Measurements from ENCODE around the gene SV2C. TPM values are rescaled to one million over a fixed set of nuclear protein-coding genes. Genes with fewer than 3 reads are reported as not detected.
"Not testable (repeated sequence)": the region's sequence is repeated elsewhere in the genome, so short reads cannot be mapped to it uniquely, and the experiment has no call there.

The SV2C gene
- total RNA-seq, 1 donor from 2014 or later: not detected

DNA sequence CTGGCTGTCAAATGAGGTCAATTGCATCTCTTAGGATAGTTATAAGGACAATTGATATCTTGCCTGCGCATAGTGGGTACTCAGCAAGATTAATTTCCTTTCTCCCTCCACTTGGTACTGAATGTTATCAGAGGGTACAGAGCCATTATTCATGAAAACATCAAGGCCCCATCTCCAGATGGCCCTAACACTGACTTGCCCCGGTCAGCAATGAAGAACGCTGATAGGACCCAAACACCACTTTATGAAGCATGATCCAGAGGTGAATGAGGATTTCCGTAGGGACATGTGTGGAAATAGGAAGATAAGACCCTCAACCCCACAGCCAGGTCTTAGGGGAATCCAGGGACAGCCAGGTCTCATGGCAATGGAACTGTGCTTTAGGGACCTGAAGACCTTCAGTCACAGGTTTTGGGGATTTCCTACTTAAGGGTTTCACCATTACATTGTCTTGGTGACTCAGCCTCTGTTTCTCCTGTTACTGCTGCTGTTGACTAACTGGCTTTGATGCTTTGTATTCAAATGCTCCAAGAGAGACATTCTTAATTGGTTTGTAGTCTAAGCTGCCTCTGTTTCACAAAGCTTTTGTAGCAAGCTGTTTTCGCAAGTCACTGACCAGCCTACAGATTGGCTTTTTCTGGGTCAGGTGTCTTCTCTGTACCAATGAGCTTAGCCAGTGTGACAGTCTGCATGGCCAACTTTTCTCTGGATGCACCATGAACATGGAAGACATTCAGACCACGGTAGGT, 284.6 kb downstream of the SV2C start:
- H3K4me1 Mint-ChIP-seq (ENCODE audit: unreplicated experiment): peaks cover 15% of the 10 kb centered on the region
- TF ChIP-seq, protein P1, sequence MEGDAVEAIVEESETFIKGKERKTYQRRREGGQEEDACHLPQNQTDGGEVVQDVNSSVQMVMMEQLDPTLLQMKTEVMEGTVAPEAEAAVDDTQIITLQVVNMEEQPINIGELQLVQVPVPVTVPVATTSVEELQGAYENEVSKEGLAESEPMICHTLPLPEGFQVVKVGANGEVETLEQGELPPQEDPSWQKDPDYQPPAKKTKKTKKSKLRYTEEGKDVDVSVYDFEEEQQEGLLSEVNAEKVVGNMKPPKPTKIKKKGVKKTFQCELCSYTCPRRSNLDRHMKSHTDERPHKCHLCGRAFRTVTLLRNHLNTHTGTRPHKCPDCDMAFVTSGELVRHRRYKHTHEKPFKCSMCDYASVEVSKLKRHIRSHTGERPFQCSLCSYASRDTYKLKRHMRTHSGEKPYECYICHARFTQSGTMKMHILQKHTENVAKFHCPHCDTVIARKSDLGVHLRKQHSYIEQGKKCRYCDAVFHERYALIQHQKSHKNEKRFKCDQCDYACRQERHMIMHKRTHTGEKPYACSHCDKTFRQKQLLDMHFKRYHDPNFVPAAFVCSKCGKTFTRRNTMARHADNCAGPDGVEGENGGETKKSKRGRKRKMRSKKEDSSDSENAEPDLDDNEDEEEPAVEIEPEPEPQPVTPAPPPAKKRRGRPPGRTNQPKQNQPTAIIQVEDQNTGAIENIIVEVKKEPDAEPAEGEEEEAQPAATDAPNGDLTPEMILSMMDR (IDR thresholded peaks at IDR 0.05): no peak
- no peak overlapping the region for H3K27ac Mint-ChIP-seq (ENCODE audit: unreplicated experiment)
- H3K4me3 Mint-ChIP-seq (ENCODE audit: unreplicated experiment): no peak overlapping the region
- no peaks in the 10 kb centered on the region for H3K36me3 Mint-ChIP-seq (ENCODE audit: unreplicated experiment)
- H3K27me3 Mint-ChIP-seq (ENCODE audit: unreplicated experiment): peaks cover 2% of the 10 kb centered on the region
- no peaks in the 10 kb centered on the region for H3K9me3 Mint-ChIP-seq (ENCODE audit: unreplicated experiment)
- no peak for DNase-seq (ENCODE audit: extremely low spot score, unreplicated experiment)

DNA sequence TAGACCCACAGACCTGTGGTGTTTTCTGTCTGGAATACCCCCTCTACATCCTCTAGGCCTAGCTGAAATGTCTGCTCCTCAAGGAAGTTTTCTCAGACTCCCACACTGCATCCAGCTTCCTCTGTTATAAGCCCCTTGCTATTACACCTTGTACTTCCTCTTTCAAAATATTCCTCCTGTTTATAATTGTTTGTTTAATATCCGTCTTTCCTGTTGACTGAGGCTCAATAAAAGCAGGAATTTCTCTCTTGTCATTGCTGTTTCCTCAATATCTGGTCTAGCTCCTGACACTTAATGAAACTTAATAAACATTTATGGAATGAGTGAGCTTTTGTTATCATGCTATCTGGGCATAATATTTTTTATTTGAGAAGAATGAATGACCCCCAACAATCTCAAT, 285.8 kb downstream of the SV2C start:
- TF ChIP-seq, protein P1 (IDR thresholded peaks at IDR 0.05): no peak
- Mint-ChIP-seq H3K36me3 (ENCODE audit: unreplicated experiment) (no peaks in the 10 kb centered on the region), H3K27ac (ENCODE audit: unreplicated experiment) (no peak overlapping the region), H3K4me3 (ENCODE audit: unreplicated experiment) (no peak overlapping the region), H3K4me1 (ENCODE audit: unreplicated experiment) (peaks cover 15% of the 10 kb centered on the region), H3K9me3 (ENCODE audit: unreplicated experiment) (no peaks in the 10 kb centered on the region), H3K27me3 (ENCODE audit: unreplicated experiment) (peaks cover 2% of the 10 kb centered on the region)
- DNase-seq (ENCODE audit: extremely low spot score, unreplicated experiment): no peak

DNA sequence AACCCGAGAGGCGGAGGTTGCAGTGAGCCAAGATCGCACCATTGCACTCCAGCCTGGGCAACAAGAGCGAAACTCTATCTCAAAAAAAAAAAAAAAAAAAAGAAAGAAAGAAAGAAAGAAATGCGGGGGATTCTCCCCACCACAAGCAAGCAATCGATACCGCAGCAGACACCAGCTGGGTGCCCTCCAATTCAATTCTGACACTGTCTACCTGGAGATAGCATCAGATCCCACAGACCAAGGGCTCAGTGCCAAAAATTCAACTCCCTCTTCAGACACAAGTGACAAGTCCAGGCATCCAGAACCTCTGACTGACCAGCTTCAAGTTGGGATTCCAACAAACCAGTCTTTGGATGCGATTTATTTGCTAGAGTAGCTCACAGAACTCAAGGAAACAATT, 286.5 kb downstream of the SV2C start:
- H3K27me3 Mint-ChIP-seq (ENCODE audit: unreplicated experiment): not testable (repeated sequence)

DNA sequence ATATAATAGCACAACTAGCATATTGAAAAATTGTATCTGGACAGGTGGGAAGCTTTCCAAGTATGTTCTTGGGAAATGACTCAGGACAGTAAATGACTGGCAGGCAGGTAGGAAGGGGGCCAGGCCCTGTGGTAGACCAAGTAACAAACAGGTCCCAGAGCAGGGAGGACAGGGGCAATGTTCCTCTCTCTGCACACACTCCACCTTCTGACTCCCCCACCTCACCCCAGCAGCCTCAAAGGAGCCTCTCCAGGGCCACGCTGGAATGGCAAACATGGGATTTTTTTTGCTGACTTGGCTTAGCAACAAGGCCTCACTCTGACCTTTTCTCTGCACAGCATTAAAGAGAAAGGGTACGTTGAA, 288.8 kb downstream of the SV2C start:
- H3K27ac Mint-ChIP-seq (ENCODE audit: unreplicated experiment): no peak overlapping the region
- peaks cover 11% of the 10 kb centered on the region for H3K4me1 Mint-ChIP-seq (ENCODE audit: unreplicated experiment)
- no peak overlapping the region for H3K4me3 Mint-ChIP-seq (ENCODE audit: unreplicated experiment)
- TF ChIP-seq, protein P1 (IDR thresholded peaks at IDR 0.05): no peak
- no peaks in the 10 kb centered on the region for H3K9me3 Mint-ChIP-seq (ENCODE audit: unreplicated experiment)
- H3K27me3 Mint-ChIP-seq (ENCODE audit: unreplicated experiment): peaks cover 2% of the 10 kb centered on the region
- DNase-seq (ENCODE audit: extremely low spot score, unreplicated experiment): no peak
- H3K36me3 Mint-ChIP-seq (ENCODE audit: unreplicated experiment): no peaks in the 10 kb centered on the region

More for the DNA sequence above, 286.5 kb downstream of the SV2C start:
- H3K4me1 Mint-ChIP-seq (ENCODE audit: unreplicated experiment): peaks cover 11% of the 10 kb centered on the region
- not testable (repeated sequence) for DNase-seq (ENCODE audit: extremely low spot score, unreplicated experiment); H3K4me3 Mint-ChIP-seq (ENCODE audit: unreplicated experiment); H3K36me3 Mint-ChIP-seq (ENCODE audit: unreplicated experiment); H3K9me3 Mint-ChIP-seq (ENCODE audit: unreplicated experiment); H3K27ac Mint-ChIP-seq (ENCODE audit: unreplicated experiment)

DNA sequence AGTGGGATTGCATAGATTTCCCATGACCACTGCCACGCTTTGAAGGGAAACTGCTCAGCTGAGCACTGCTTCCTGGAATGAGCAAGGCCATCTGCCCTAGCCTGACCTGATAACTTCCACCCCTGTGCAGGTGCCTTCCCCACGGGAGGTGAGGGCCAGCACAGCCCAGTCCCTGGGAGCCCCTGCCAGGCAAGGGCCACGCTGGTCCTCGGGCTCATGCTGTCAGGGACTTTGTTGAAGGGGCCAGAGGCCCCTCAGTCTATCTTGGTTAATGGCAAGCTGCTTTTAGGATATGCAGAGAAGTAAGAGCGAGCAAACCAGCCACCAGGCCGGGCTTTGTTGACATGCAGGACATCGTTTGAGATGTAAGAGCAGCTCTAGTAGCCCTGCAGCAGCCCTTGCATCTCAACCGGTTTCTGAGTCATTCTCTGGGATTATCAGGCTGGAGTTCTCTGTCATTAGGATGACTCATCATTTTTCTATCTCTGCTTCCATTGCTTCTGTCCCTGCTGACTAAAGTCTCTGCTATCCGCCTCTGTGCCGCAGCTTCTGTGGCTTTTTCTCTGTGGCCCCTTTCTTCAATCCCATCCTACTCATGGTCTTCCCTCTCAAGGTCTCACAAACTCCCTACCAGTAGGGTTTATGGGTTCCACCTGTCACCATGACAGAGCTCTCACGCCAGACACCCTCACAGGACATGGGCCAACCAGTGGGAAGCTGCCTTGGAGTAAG, 289.3 kb downstream of the SV2C start:
- Mint-ChIP-seq H3K27ac (ENCODE audit: unreplicated experiment) (peak overlapping the region; percentile 48), H3K4me3 (ENCODE audit: unreplicated experiment) (no peak overlapping the region), H3K9me3 (ENCODE audit: unreplicated experiment) (no peaks in the 10 kb centered on the region), H3K4me1 (ENCODE audit: unreplicated experiment) (peaks cover 11% of the 10 kb centered on the region), H3K27me3 (ENCODE audit: unreplicated experiment) (no peaks in the 10 kb centered on the region), H3K36me3 (ENCODE audit: unreplicated experiment) (no peaks in the 10 kb centered on the region)
- DNase-seq (ENCODE audit: extremely low spot score, unreplicated experiment): no peak
- TF ChIP-seq, protein P1 (IDR thresholded peaks at IDR 0.05): no peak
